Renal cortical epithelial cell (primary cell): ENCODE data around the gene LGALS12. TPM values are rescaled to one million over a fixed set of nuclear protein-coding genes. Genes with fewer than 3 reads are reported as not detected.
A peak's percentile ranks its signal among the peaks of the same experiment; 100 is the strongest.

Source experiments
- DNase-seq: peaks from one replicate; pipeline ENCODE4 v3.0.0-alpha.2; 2011; ENCODE audit warnings: low read depth
- total RNA-seq: library from RNA; depleted of rRNA; stranded (reverse); fragments of >200 nt; gene quantifications from 2 replicates; pipeline ENCODE4 v1.2.3, GENCODE V29; 2014

LGALS12 gene
- total RNA-seq = not detected in 2 replicates

- peak; percentile 27 for DNase-seq
These were observed at the start of gene LGALS12 for GRCh38 chr11:63505857-63506528. Gene LGALS12 (plus strand): TSS chr11:63506084. CDS start chr11:63506459, 375 bp downstream.

GRCh38 chr11:63459586-63459985 is 46.3 kb upstream of the LGALS12 start:
- DNase-seq = peak; percentile 30

GRCh38 chr11:63462137-63462536 is 43.7 kb upstream of the LGALS12 start:
- DNase-seq = no peak

- no peak for DNase-seq
These were observed 35.6 kb upstream of the LGALS12 start for GRCh38 chr11:63470311-63470710.

- DNase-seq = no peak
These were observed 33.5 kb upstream of the LGALS12 start for GRCh38 chr11:63472372-63472771.

GRCh38 chr11:63476618-63477017 is 29.3 kb upstream of the LGALS12 start:
- no peak for DNase-seq

- DNase-seq = peak; percentile 78
These were observed 27.0 kb upstream of the LGALS12 start for GRCh38 chr11:63478896-63479295.

GRCh38 chr11:63480039-63480438 is 25.8 kb upstream of the LGALS12 start:
- DNase-seq = no peak

GRCh38 chr11:63485777-63486176 is 20.1 kb upstream of the LGALS12 start:
- no peak for DNase-seq

- DNase-seq = no peak
These were observed 17.1 kb upstream of the LGALS12 start for GRCh38 chr11:63488789-63489188.

GRCh38 chr11:63489879-63490278 is 16.0 kb upstream of the LGALS12 start:
- peak; percentile 82 for DNase-seq

GRCh38 chr11:63490551-63491239 is 15.2 kb upstream of the LGALS12 start, which contains the start of gene PLAAT5:
Gene PLAAT5 (minus strand): TSS chr11:63491167. CDS start chr11:63491034, 133 bp downstream.
- DNase-seq = no peak

GRCh38 chr11:63491240-63491587 is 14.7 kb upstream of the LGALS12 start:
- no peak for DNase-seq

GRCh38 chr11:63491636-63492372 is 14.1 kb upstream of the LGALS12 start:
- DNase-seq = no peak

- no peak for DNase-seq
These were observed 13.4 kb upstream of the LGALS12 start for GRCh38 chr11:63492441-63492840.

- DNase-seq = no peak
These were observed 12.8 kb upstream of the LGALS12 start for GRCh38 chr11:63493127-63493526.

GRCh38 chr11:63494975-63495374 is 10.9 kb upstream of the LGALS12 start:
- DNase-seq = no peak

GRCh38 chr11:63499874-63500273 is 6.0 kb upstream of the LGALS12 start:
- DNase-seq = no peak

GRCh38 chr11:63501236-63501635 is 4.6 kb upstream of the LGALS12 start:
- no peak for DNase-seq

- DNase-seq = no peak
These were observed 3.5 kb upstream of the LGALS12 start for GRCh38 chr11:63502252-63502820.

GRCh38 chr11:63503492-63503891 is 2.4 kb upstream of the LGALS12 start:
- no peak for DNase-seq

- DNase-seq = no peak
These were observed 1.8 kb upstream of the LGALS12 start for GRCh38 chr11:63504054-63504453.
